GM19035 (cell line): ENCODE data around the gene BST1.
"Not testable (repeated sequence)": the region's sequence is repeated elsewhere in the genome, so short reads cannot be mapped to it uniquely, and the experiment has no call there.

ENCODE experiments used
- ATAC-seq: cut with Tn5 transposase; IDR thresholded peaks from one replicate; pipeline ENCODE4 v1.9.1; 2021; ENCODE audit not compliant: unreplicated experiment

The BST1 gene

DNA sequence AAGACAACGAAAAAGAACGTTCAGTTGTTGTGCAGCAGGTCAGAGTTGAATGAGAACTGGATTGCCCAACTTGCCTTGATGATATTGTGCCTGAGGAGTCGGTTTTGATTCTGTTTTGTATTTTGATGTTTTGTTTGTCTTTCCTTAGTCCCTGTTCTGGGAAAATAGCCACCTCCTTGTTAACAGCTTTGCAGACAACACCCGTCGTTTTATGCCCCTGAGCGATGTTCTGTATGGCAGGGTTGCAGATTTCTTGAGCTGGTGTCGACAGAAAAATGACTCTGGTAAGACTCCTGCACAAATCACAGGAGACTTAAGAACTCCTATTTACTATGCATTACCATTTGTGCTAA, 4.5 kb downstream of the BST1 start:
- no peak for ATAC-seq

DNA sequence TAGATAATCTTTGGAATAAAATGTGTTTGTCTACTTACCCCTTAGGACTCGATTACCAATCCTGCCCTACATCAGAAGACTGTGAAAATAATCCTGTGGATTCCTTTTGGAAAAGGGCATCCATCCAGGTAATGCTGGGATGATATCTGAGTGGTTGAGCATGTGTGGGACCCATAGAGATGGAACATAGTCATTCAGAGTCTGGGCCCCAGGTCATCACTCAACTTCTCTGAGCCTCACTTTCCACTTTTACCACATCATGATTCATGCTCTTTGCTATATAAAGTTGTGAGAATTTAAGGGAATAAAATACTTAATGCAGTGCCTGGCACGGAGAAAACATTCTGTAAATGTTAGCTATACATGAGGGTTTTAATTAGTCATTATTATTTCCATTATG, 8.9 kb downstream of the BST1 start:
- no peak for ATAC-seq

DNA sequence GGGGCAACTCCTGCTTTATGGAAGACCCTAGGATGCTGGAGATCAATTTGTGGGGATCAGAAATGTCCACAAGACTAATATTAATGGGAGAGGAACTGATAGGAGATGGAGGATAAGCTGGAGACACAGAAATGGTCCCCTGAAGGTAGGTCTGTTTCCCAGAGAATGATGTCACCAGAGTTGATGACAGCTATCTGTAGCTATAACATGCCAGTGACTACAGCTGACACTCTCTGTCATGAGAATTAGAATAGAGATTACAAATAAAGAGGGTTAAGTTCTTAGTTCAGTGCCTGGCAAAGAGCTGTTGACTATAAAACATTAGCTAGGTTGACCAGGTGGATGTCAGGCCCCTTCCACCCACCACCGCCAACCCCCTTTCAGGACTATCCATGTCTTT, 9.3 kb downstream of the BST1 start:
- no peak for ATAC-seq

DNA sequence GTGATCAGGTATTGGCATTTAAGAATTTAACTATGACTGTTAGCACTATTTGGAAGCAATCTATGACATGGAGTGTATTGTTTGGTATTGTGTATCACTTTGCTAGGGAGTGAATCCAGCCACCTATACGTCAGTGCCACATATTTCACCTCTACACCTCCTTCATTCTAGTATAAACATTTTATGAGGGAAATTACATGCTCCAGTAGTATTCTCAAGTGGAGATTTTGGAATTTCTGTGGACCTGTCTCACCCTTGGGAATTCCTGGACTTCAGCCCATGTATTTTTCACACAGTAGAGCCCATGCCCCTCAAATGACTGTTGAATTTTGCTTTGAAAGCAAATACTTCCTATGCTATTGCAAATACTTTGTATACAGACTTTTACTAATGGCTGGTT, 11.3 kb downstream of the BST1 start:
- no peak for ATAC-seq

DNA sequence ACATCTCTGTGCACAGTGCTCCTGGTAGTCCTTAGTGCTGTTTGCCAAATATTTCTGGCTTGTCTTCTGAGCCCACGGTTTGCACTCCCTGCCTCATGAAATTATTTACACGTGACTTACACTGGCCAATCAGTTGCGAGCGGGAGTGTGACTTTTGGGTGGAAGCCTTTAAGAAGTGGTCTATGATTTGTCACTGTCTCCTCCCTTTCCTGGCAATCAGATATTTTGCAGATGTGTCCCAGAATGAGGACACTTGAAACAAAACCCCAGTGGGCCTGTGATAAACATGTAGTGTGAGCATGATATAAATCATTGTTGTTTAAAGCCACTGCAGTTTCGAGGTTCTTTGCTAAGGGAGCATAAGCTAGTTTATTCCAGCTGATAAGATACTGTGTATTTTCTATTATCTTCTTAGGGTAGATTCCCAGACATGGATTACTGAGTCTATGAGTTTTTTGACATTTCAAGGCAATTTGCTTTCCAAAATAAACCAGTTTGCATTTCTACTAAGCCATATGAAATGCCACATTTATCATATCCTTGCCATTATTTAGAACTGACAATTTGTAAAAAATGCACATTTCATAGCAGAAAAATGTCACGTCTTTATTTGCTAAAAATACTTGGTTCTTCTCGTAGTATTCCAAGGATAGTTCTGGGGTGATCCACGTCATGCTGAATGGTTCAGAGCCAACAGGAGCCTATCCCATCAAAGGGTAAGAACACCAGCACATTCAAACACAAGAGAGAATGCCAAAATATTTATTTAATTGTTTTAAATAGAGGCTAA, 12.0 kb downstream of the BST1 start:
- no peak for ATAC-seq

- no peak for ATAC-seq
Observed at GRCh38 chr4:15716115-15716514, 13.2 kb downstream of the BST1 start.

- ATAC-seq, result no peak
Observed at GRCh38 chr4:15717086-15717485, 14.2 kb downstream of the BST1 start.

GRCh38 chr4:15717657-15718416, 15.0 kb downstream of the BST1 start:
- no peak for ATAC-seq

GRCh38 chr4:15718465-15718864, 15.6 kb downstream of the BST1 start:
- no peak for ATAC-seq

DNA sequence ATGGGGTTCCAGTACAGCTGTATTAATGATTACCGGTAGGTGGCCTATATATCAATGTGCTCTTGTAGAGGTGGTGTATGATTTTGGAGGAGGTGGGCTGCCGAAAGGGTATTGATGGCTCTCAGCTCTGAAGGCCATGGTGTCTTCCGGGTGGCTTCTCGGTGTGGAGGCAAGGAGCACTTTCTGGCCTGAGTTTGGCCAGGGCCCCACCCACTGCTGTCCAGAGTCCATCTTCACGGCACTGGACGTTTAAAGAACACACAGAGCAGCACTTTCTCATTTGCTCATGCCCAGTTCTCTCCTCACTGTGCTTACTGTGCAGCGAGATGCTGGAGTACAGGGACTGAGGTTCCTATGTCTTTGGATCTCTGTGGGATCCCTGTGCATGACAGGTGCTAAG, 16.1 kb downstream of the BST1 start:
- no peak for ATAC-seq

DNA sequence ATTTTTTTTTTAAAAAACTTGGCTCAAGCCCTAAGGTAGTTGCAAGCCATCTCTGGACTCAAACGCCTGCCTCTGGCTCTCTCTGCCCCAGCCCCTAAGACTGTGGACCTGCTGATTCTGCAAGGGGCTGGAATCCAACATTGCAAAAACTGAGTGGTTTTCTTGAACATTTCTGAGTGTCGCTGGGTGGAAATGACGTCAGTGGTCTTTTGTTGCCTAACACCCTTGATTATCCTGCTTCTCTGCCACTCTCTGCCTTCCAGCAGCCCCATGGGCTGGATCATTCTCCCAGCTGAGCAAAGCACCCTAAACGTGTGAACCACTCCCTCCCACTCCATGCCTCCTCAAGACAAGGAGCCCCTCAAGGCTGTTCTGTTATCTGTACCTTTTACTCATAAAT, 16.6 kb downstream of the BST1 start:
- ATAC-seq, result no peak

DNA sequence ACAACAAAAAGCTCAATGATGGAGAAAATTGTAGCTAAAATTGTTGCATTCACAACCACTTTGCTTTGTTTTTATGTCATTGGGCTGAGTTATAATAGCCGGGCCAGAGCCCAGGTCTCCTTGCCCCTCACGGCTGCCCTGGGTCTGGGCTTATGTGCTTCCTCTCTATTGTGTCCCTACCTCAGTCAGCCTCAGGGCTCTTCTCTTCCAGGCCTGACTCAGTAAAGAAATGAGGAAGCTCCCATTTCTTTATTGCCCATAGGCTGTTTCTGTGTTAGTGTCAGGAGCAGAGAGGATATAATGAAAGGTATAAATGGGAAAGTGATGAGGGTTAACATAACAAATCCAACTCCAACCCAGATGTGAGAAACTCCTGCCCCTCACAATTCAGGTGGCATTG, 18.0 kb downstream of the BST1 start:
- ATAC-seq, result no peak

DNA sequence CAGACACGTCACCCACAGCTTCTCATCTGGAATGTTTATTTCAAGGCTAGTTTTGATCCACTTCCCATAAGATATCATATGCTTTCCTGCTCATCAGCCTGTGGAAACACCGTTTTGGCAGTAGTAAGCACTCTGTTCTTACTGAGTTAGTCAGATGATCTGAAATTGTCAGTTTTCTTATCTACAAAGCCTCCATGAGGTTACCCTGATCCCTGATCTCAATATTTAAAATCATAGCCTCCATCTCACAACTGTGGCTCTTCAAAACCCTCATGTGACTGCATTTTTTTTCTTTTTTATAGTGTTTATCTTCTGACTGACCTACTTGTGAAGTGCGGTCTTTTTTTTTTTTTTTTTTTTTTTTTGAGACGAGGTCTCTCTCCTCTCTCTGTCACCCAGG, 22.7 kb downstream of the BST1 start:
- ATAC-seq, result no peak

DNA sequence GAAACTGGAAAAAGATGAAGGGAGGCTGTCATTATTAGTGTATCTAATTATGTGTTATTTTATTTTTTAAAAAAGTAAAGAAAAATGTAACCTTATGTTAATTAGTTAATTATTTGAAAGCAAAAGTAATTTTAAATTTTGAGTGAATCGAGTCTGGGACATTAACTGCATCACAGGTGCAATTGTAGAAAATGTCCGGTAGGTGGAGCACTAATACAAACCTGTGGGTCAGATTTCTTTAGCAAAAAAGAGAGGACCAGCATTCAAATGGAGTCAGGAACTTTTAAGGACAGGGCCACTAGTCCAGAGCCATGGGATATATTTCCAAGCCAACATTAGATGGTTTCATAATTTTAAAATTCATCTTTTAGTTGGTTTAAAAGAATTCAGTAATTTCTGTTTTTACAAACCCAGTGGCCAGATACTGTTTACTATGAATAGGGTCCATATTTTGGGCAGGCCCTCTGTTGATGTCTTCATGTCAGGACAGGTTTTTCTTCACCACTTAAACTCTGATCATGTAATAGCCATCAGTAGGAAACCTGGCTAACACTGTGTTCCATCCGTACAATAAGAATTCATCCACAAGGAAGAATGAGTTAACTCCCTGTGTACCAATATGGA, 27.2 kb downstream of the BST1 start:
- no peak for ATAC-seq

DNA sequence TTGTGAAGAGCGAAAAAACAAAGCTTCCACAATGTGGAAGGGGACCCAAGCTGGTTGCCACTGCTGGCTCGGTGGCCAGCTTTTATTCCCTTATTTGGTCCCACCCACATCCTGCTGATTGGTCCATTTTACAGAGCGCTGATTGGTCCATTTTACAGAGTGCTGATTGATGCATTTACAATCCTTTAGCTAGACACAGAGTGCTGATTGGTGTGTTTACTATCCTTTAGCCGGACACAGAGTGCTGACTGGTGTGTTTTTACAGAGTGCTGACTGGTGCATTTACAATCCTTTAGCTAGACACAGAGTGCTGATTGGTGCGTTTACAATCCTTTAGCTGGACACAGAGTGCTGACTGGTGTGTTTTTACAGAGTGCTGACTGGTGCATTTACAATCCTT, 30.2 kb downstream of the BST1 start:
- not testable (repeated sequence) for ATAC-seq

DNA sequence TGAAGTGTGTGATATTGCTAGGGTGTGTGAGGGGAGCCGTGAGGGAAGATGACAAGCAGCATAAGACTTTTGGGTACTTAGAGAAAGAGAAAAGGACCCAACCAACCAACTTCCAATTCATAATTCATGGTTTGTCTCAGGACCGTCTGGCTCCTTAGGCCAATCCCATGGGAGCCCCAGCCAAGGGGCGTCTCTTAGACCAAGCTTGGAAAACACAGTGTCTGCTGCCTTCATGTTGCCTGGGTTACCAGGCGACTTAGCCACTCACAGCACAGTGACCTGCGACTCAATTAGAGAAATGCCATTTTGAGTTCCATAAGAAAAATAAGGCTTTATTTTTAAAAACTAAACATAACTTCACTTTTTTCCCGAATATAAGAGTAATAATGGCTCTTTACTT, 32.7 kb downstream of the BST1 start:
- ATAC-seq, result no peak

GRCh38 chr4:15736514-15737050, 33.7 kb downstream of the BST1 start:
- ATAC-seq, result no peak

GRCh38 chr4:15737255-15737654, 34.4 kb downstream of the BST1 start:
- no peak for ATAC-seq

GRCh38 chr4:15738877-15739276, 36.0 kb downstream of the BST1 start:
- no peak for ATAC-seq

DNA sequence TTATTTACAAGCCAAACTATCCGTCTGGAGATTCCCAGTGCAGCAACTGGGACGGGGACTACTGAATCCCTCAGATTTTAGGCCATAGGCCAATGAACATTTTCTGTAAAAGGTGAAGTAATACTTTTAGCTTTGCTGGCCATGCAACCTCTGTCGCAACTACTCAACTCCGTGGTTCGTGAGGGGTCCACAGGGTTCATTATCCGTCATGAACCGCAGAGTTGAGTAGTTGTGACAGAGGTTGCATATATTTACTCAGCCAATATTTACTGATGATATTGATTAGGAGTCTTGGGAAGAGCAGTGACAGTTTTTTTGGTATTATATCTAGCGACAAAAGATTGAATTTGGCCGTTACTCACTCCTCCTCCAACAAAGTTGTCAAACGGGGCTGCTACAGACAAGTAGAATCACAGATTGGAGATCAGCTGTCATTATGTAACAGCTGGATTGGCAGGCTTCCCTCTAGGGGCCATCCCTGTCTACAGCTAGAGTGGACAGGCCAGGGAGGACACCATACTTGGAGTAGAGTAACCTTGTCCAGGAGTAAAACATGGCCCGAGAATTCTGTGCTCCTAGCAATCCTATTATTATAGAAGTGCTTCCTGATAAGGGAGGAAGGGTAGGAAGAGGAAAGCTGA, 38.0 kb downstream of the BST1 start:
- ATAC-seq, result no peak

- no peak for ATAC-seq
Observed at GRCh38 chr4:15742083-15742582, 39.3 kb downstream of the BST1 start.
